LNCaP clone FGC (cell line): Measurements from ENCODE around the gene TFRC.
"Not testable (repeated sequence)": the region's sequence is repeated elsewhere in the genome, so short reads cannot be mapped to it uniquely, and the experiment has no call there.

ENCODE experiments used
- DNase-seq: peaks from one replicate; pipeline ENCODE4 v3.0.0-alpha.2; 2011; ENCODE audit warnings: low read depth
- H3K4me3 ChIP-seq: 2 replicates; pipeline ENCODE4 v1.5.1; 2011; ENCODE audit warnings: mild to moderate bottlenecking, low read depth, low read length, control low read depth
- TF ChIP-seq, protein P1 (sequence below): IDR thresholded peaks from 2 replicates; pipeline ENCODE4 v1.5.1; 2012; ENCODE audit warnings: mild to moderate bottlenecking; ENCODE audit not compliant: control insufficient read depth, insufficient read depth; ENCODE audit errors: extremely low read depth

The TFRC gene

DNA sequence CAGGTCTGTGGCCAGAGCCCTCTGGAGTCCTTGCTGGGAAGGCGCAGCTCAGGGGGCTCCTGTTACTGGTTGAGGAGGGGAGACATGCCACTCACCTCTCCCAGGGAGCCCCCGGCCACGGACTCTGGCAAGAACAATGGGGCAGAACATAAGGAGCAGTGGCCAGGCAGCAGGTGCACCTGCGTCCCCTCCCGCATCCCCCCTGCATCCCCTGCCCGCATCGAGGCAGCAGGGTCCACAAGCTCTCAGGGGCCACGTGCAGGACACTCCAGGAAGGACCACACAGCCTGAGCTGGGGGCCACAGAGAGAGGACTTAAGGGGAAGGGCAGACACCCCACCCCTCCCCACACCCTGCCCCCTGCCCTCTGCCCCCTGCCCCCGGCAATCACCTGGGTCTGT, 73.0 kb downstream of the TFRC start:
- H3K4me3 ChIP-seq: no peak overlapping the region
- TF ChIP-seq, protein P1, sequence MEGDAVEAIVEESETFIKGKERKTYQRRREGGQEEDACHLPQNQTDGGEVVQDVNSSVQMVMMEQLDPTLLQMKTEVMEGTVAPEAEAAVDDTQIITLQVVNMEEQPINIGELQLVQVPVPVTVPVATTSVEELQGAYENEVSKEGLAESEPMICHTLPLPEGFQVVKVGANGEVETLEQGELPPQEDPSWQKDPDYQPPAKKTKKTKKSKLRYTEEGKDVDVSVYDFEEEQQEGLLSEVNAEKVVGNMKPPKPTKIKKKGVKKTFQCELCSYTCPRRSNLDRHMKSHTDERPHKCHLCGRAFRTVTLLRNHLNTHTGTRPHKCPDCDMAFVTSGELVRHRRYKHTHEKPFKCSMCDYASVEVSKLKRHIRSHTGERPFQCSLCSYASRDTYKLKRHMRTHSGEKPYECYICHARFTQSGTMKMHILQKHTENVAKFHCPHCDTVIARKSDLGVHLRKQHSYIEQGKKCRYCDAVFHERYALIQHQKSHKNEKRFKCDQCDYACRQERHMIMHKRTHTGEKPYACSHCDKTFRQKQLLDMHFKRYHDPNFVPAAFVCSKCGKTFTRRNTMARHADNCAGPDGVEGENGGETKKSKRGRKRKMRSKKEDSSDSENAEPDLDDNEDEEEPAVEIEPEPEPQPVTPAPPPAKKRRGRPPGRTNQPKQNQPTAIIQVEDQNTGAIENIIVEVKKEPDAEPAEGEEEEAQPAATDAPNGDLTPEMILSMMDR: no peak
- DNase-seq: no peak

DNA sequence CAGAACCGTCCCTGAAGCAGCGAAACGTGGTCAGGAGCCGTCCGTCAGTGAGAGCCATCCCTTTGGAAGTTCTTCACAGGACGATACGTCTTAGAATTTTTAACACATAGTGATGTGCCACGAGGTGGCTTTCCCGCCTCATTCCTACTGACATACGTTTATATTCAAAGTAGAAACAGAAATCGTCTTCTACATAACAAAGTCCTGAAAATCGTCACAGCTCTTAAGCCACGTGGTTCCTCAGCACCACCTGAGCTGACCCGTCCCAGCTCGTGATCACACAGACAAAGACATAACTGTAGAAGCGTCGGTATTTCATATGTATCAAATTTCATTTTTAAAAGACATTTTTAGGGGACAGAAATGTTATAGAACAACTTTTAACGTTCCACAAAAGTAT, 73.5 kb downstream of the TFRC start:
- no peak for DNase-seq
- H3K4me3 ChIP-seq: no peak overlapping the region

DNA sequence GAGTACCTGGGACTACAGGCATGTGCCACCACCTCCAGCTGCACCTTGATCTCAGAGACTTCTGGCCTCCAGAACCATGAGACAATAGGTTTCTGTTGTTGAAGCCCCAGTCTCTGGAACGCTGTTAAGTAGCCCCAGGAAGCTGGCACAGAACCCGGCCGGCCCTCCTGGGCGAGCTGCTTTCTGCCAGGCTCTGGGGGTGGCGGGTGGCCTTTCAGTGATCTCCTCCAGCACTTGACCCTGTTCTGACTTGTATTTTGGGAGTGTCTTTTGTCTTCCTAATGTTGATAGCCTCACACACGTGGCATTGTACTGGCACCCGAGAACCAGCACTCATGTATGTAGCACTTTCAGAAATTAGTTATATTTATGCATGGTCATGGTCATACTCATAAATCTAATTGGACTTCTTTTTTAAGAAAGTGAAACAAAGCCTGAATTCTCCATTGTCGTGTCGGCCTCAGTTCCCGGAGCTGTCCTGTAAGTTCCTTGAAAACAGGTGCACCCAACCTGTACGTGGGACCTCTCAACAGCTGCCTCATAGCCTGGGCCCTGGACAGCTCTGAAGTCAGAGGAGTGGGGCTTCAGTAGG, 74.0 kb downstream of the TFRC start:
- H3K4me3 ChIP-seq: no peak overlapping the region
- no peak for DNase-seq
- TF ChIP-seq, protein P1: no peak

More for the DNA sequence above, 73.5 kb downstream of the TFRC start:
- TF ChIP-seq, protein P1: no peak

DNA sequence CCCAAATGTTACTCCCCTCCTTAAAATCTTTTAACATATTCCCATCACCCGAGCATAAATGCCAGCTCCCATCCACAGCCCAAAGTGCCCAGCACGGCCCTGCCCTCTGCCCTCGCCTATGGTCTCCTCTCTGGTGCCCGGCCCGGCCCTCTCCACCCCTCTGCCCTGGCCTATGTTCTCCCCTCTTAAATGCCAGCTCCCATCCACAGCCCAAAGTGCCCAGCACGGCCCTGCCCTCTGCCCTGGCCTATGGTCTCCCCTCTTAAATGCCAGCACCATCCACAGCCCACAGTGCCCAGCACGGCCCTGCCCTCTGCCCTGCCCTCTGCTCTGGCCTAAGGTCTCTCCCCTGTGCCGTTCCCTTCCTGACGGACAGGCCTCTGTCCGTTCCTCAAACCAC, 76.6 kb downstream of the TFRC start:
- not testable (repeated sequence) for DNase-seq, H3K4me3 ChIP-seq

DNA sequence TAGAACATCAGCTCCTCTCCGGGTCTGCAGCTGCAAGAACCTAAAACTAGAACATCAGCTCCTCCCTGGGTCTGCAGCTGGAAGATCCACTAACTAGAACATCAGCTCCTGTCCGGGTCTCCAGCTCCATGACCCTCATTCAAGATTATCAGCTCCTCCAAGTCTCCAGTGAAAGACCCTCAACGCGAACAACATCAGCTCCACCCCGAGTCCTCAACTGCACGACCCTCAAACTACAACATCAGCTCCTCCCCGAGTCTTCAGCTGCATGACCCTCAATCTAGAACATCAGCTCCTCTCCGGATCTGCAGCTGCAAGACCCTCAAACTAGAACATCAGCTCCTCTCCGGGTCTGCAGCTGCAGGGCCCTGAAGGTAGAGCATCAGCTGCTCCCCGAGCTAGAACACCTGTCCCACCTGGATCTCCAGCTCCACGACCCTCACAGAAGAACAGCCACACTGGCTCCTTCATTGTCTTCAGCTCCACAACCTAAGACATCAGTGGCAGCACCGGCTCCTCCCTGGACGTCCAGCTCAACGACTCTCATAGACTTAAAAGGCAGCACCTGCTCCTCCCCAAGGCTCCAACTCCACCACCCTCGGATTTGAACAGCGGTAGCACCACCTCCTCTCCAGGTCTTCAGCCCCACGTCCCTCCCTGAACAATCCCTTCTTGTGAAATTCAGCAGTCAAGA, 77.4 kb downstream of the TFRC start:
- not testable (repeated sequence) for DNase-seq, H3K4me3 ChIP-seq

DNA sequence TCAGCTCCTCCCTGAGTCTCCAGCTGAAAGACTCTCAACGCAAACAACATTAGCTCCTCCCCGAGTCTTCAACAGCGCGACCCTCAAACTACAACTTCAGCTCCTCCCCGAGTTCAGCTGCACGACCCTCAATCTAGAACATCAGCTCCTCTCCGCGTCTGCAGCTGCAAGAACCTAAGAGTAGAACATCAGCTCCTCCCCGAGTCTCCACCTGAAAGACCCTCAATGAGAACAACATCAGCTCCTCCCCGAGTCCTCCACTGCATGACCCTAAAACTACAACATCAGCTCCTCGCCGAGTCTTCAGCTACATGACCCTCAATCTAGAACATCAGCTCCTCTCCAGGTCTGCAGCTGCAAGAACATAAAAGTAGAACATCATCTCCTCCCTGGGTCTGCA, 78.3 kb downstream of the TFRC start:
- DNase-seq: no peak
- TF ChIP-seq, protein P1: no peak
- H3K4me3 ChIP-seq: no peak overlapping the region

DNA sequence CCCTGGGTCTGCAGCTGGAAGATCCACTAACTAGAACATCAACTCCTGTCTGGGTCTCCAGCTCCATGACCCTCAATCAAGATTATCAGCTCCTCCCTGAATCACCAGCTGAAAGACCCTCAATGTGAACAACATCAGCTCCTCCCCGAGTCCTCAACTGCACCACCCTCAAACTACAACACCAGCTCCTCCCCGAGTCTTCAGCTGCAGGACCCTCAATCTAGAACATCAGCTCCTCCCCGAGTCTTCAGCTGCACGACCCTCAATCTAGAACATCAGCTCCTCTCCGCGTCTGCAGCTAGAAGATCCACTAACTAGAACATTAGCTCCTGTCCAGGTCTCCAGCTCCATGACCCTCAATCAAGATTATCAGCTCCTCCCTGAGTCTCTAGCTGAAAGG, 79.2 kb downstream of the TFRC start:
- DNase-seq, H3K4me3 ChIP-seq: not testable (repeated sequence)

DNA sequence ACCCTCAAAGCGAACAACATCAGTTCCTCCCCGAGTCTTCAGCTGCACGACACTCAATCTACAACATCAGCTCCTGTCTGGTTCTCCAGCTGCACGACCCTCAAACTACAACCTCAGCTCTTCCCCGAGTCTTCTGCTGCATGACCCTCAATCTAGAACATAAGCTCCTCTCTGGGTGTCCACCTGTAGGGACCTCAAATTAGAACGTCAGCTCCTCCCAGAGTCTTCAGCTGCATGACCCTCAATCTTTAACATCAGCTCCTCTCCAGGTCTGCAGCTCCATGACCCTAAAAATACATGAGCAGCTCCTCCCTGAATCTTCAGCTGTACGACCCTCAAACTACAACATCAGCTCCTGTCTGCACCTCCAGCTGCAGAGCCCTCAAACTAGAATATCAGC, 80.7 kb downstream of the TFRC start:
- not testable (repeated sequence) for H3K4me3 ChIP-seq, DNase-seq

DNA sequence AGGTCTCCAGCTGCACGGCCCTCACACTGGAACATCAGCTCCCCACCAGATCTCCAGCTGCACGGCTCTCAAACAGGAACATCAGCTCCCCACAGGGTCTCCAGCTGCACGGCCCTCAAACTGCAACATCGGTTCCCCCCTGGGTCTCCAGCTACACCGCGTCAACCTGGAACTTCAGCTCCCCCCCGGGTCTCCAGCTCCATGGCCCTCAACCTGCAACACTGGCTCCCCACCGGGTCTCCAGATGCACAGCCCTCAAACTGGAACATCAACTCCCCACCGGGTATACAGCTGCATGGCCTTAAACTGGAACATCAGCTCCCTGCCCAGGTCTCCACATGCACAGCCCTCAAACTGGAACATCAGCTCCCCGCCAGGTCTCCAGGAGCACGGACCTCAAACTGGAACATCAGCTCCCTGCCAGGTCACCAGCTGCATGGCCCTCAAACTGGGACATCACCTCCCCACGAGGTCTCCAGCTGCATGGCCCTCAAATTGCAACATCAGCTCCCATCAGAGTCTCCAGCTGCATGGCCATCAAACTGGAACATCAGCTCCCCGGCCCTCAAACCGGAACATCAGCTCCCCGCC, 81.4 kb downstream of the TFRC start:
- not testable (repeated sequence) for DNase-seq, H3K4me3 ChIP-seq
